AG09319 (cell line): ENCODE measurements around the gene TCTA.

ENCODE experiments used
- DNase-seq: peaks from one replicate; pipeline ENCODE4 v3.0.0-alpha.2; 2010; ENCODE audit warnings: low read depth; ENCODE audit errors: extremely low read depth
- TF ChIP-seq, protein P1 (sequence below): IDR thresholded peaks from 2 replicates; pipeline ENCODE4 v1.5.1; 2011; ENCODE audit warnings: low read depth, mild to moderate bottlenecking, inconsistent platforms, low read length, moderate library complexity

The TCTA gene

DNA sequence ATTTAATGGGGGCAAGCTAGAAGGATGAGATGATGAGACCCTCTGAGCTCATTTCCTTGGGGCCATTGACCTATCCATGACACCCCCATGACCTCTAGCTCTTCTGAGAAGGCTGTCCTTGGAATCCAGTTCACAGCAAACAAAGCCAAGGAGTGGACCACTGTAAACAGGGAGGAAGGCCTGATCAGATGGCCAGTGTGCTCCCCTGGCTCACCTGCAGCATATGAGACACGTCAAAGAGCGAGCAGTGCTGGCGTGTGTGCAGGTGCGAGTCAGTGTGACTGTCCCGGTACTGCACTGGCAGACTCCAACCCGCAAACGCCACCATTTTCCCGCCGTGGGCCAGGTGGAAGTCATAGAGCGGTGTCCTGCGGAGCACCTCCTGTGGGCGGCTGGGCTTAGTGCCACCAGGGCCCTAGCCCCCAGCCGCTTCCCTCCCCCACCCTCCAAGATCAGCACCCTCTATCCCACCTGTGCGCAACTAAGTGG is 9.7 kb downstream of the TCTA start:
- TF ChIP-seq, protein P1, sequence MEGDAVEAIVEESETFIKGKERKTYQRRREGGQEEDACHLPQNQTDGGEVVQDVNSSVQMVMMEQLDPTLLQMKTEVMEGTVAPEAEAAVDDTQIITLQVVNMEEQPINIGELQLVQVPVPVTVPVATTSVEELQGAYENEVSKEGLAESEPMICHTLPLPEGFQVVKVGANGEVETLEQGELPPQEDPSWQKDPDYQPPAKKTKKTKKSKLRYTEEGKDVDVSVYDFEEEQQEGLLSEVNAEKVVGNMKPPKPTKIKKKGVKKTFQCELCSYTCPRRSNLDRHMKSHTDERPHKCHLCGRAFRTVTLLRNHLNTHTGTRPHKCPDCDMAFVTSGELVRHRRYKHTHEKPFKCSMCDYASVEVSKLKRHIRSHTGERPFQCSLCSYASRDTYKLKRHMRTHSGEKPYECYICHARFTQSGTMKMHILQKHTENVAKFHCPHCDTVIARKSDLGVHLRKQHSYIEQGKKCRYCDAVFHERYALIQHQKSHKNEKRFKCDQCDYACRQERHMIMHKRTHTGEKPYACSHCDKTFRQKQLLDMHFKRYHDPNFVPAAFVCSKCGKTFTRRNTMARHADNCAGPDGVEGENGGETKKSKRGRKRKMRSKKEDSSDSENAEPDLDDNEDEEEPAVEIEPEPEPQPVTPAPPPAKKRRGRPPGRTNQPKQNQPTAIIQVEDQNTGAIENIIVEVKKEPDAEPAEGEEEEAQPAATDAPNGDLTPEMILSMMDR, result no peak
- no peak for DNase-seq

DNA sequence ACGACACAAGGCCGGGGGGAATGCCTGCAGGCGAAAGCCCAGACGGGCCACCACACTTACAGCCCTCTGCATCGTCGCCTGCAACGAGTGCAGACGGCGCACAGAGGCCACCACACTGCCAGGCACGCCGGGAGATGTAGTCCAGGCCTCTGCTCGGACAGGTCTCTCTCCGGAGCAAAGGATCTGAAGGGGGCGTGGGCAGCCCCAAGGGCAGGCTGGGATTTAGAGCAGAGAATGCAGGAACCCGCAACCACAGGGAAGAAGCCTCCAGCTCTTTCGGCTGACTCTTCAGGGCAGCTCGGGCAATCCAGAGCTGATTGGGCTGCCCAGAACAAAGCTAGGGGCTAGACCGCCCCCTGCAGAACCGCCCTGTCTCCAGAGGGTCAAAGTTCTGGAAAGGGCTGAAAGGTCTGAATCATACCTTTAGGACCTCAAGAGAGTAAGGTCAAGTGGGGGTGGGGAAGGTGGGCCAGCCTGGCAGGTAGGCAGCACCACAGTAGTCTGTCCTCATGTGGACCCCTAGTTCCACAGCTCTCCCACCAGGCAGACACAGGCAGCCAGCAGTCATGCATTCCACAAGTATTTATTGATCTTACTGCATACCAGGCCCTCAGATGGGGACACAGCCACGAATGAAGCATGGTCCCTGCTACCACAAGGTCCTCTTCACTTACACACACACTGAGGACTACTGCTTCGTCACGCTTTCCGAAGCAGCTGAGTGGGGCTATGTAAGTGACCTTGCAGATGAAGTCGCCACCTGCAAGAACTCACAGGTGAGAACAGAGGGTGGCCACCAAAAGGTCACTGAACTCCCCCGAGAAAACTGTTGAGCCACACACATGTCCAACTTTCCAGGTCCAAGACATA is 10.4 kb downstream of the TCTA start, which contains the start of gene AMT:
TSS of gene AMT (minus strand) at position 95 of the 870 bp plus-strand sequence. CDS start at position 72, 23 bp downstream.
- DNase-seq, result no peak
- TF ChIP-seq, protein P1, result no peak

DNA sequence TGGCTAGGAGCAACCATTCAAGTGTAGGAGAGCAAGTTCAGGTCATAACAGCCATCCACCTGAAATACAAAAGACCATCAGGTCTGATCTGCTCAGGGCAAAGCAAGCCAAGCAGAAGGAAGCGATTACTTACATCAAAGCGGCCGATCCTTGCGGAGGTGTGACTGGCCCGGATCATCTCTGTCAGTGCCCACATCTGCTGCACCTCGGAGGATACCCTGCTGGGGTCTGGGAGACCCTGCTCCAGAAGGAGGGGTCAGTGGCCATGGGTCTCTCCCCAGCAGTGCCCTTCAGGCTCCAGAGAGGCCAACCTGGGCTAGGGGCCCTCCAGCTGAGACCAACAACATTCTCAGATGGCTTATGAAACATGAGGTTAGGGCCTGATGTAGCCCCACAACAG is 12.6 kb downstream of the TCTA start:
- DNase-seq, result no peak
- TF ChIP-seq, protein P1, result no peak

DNA sequence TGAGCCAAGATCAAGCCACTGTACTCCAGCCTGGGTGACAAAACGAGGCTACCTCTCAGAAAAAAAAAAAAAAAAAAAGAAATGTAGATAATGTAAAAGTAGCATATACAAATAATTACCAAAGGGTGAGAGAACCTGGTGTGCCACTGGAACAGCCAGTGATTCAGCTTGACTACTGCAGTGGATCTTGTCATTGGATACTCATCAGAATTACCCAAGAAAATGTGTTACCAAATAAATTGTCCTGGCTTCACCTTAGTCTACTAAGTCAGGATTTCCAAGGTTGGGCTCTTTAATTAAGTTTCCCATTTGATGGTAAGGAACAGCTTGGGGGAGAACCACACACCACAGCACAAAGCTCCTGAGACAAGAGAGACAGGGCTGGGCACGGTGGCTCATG is 15.4 kb downstream of the TCTA start:
- DNase-seq, result no peak
- TF ChIP-seq, protein P1, result no peak

DNA sequence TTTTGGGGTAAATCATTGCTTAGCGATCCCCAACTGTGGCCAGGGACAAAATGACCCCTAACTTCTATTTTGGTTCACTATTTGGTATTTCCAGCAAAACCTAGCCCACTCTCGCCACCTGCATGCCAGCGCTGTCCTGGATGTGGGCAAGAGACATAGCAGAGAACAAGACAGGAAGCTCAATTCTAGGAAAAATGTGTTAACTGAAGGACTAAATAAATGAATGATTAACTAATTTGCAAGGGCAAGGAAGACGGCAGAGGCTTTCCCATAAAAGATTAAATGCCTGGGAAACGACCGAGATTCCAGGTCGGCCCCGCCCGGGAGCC is 16.5 kb downstream of the TCTA start:
- DNase-seq, result no peak
- TF ChIP-seq, protein P1, result no peak; the same call in 1 of the 2 replicates

DNA sequence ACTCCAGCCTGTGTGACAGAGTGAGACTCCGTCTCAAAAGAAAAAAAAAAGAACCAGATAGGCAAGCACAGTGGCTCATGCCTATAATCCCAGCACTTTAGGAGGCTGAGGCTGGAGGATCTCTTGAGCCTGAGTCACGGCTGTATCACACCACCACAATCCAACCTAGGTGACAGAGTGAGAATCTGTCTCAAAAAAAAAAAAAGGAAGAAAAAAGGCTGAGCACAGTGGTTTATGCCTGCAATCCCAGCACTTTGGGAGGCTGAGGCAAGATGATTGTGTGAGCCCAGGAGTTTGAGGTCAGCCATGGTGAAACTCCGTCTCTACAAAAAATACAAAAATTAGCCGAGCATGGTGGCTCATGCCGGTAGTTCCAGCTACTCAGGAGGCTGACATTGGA is 22.5 kb downstream of the TCTA start:
- TF ChIP-seq, protein P1, result no peak
- DNase-seq, result no peak

DNA sequence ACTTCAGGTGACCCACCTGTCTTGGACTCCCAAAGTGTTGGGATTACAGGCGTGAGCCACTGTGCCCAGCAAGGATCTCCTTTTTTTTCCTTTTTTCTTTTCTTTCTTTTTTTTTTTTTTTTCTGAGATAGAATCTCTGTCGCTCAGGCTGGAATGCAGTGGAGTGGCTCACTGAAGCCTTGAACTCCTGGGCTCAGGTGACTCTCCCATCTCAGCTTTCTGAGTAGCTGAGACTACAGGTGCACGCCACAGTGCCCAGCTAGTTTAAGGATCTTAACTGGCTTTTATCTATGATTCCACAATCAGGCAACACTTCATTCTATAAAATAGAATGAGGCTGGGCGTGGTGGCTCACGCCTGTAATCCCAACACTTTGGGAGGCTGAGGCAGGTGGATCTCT is 33.2 kb downstream of the TCTA start:
- DNase-seq, result no peak
- TF ChIP-seq, protein P1, result no peak
